ENCODE data around the gene DPP6.

DPP6 gene

GRCh38 chr7:154746571-154747360 lies 694.6 kb downstream of the DPP6 start:
- DNase-seq (ENCODE audit: extremely low read depth, low read depth): no peak
- no peak for TF ChIP-seq CTCF (IDR thresholded peaks at IDR 0.05; ENCODE audit: low read depth, low read length)

GRCh38 chr7:154748089-154748786 lies 696.0 kb downstream of the DPP6 start:
- DNase-seq (ENCODE audit: extremely low read depth, low read depth): no peak
- no peak for TF ChIP-seq CTCF (IDR thresholded peaks at IDR 0.05; ENCODE audit: low read depth, low read length)

GRCh38 chr7:154750353-154750801 lies 698.2 kb downstream of the DPP6 start:
- no peak for TF ChIP-seq CTCF (IDR thresholded peaks at IDR 0.05; ENCODE audit: low read depth, low read length)
- no peak for DNase-seq (ENCODE audit: extremely low read depth, low read depth)

DNA sequence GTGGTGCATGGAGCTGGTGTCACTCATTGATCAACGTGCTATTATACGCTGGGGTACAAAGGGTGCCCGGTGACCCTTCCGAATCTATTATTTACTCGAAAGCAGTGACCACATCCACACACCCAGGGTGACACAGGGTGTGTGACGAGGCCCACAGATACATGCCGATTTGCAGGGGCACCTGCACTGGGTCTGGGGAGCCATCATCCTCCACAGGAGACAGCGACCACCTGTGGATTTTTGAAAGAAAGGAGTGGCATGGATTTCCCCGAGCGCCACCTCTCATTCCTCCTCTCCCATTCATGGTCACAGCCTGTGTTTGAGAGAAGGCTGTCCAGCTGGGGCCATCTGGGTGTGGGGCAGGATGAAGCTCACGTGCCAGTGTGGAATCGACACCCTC lies 701.0 kb downstream of the DPP6 start:
- no peak for TF ChIP-seq CTCF (IDR thresholded peaks at IDR 0.05; ENCODE audit: low read depth, low read length)
- no peak for DNase-seq (ENCODE audit: extremely low read depth, low read depth)

GRCh38 chr7:154757756-154758155 lies 705.6 kb downstream of the DPP6 start:
- no peak for DNase-seq (ENCODE audit: extremely low read depth, low read depth)

DNA sequence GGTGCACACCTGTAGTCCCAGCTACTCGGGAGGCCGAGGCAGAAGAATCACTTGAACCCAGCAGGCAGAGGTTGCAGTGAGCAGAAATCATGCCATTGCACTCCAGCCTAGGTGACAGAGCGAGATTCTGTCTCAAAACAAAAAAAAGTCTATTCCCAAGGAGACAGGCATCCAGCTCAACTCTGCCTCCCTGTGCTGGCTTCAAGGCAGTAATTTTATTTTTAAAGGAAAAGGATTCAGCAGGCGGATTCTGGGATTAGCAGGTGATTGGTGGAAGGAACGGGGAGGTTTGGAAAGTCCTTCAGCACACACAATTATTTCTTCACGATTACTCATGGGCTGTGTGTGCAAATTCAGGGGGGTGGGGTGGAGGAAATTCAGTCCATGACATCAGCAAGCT lies 707.8 kb downstream of the DPP6 start:
- no peak for DNase-seq (ENCODE audit: extremely low read depth, low read depth)

More at GRCh38 chr7:154757756-154758155, 705.6 kb downstream of the DPP6 start:
- no peak for TF ChIP-seq CTCF (IDR thresholded peaks at IDR 0.05; ENCODE audit: low read depth, low read length)

More for the DNA sequence above, 707.8 kb downstream of the DPP6 start:
- no peak for TF ChIP-seq CTCF (IDR thresholded peaks at IDR 0.05; ENCODE audit: low read depth, low read length)
